MCF 10A (cell line): ENCODE measurements around the gene PRAMEF1. TPM values are rescaled to one million over a fixed set of nuclear protein-coding genes. Genes with fewer than 3 reads are reported as not detected.
"Not testable (repeated sequence)": the region's sequence is repeated elsewhere in the genome, so short reads cannot be mapped to it uniquely, and the experiment has no call there.

Experiments
- BruUV-seq: library from RNA; stranded (reverse); fragments of 400-500 nt; replicated peaks from 2 replicates; lab custom pipeline; 2021; lab: Mats Ljungman, UMichigan
- CTCF ChIA-PET: fragments of 300-600 bp; sonication (Branson Sonifier 250); formaldehyde crosslinking; extraction: SDS; loops from one replicate; lab custom pipeline; 2021; ENCODE audit warnings: antibody characterized with exemption, inconsistent platforms; lab: Yijun Ruan, JAX
- POLR2A ChIA-PET: fragments of 300-600, 350-650 bp; sonication (Branson Sonifier 250); formaldehyde crosslinking; extraction: SDS; loops from one replicate; lab custom pipeline; 2020; ENCODE audit warnings: antibody characterized with exemption, inconsistent platforms; lab: Yijun Ruan, JAX
- DNase-seq: peaks from one replicate; pipeline ENCODE4 v3.0.0-alpha.2; 2018; ENCODE audit not compliant: unreplicated experiment
- H3K27ac Mint-ChIP-seq: one replicate; pipeline ENCODE4 v1.8.0; 2022; ENCODE audit warnings: mild to moderate bottlenecking, low read depth, mixed read lengths; ENCODE audit not compliant: unreplicated experiment
- H3K27me3 Mint-ChIP-seq: one replicate; pipeline ENCODE4 v1.8.0; 2022; ENCODE audit warnings: mixed read lengths; ENCODE audit not compliant: insufficient read depth, unreplicated experiment
- H3K36me3 Mint-ChIP-seq: one replicate; pipeline ENCODE4 v1.8.0; 2022; ENCODE audit warnings: mild to moderate bottlenecking, moderate library complexity, mixed read lengths; ENCODE audit not compliant: insufficient read depth, unreplicated experiment
- H3K4me1 Mint-ChIP-seq: one replicate; pipeline ENCODE4 v1.8.0; 2022; ENCODE audit warnings: mixed read lengths; ENCODE audit not compliant: insufficient read depth, unreplicated experiment
- H3K4me3 Mint-ChIP-seq: one replicate; pipeline ENCODE4 v1.8.0; 2022; ENCODE audit warnings: mild to moderate bottlenecking, moderate library complexity, mixed read lengths; ENCODE audit not compliant: unreplicated experiment
- H3K9me3 Mint-ChIP-seq: one replicate; pipeline ENCODE4 v1.8.0; 2022; ENCODE audit warnings: mixed read lengths; ENCODE audit not compliant: unreplicated experiment
- intact Hi-C: fragments of 100-400 bp; cut with micrococcal nuclease; formaldehyde crosslinking; loops from 2 replicates; pipeline ENCODE4 v1.14.1; 2022
- total RNA-seq: library from RNA; stranded (reverse); gene quantifications from 2 replicates; pipeline ENCODE4 v1.2.3, GENCODE V29; 2022
- TF ChIP-seq, protein P1 (sequence below): fragments of 200-600 bp; IDR thresholded peaks from one replicate; pipeline ENCODE4 v1.8.0; 2022; ENCODE audit warnings: antibody characterized with exemption, mild to moderate bottlenecking; ENCODE audit not compliant: unreplicated experiment

The PRAMEF1 gene
- total RNA-seq, 1 experiment from 2014 or later = not detected

DNA sequence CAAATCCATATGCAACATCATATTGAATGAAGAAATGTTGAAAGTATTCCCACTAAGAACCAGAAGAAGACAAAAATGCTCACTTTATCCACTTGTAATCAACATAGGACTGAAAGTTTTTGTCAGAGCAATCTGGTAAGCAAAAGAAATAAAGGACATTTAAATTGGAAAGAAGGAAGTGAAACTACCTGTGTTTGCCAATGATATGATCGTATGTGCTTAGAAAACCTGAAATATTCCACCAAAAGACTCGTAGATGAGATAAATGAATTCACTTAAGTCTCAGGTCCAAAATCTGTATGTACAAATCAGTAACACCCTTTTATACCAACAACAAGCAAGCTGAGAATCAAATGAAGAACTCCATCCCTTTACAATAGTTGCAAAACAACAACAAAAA is 8.5 kb downstream of the PRAMEF1 start:
- no peak overlapping the region for H3K27ac Mint-ChIP-seq

DNA sequence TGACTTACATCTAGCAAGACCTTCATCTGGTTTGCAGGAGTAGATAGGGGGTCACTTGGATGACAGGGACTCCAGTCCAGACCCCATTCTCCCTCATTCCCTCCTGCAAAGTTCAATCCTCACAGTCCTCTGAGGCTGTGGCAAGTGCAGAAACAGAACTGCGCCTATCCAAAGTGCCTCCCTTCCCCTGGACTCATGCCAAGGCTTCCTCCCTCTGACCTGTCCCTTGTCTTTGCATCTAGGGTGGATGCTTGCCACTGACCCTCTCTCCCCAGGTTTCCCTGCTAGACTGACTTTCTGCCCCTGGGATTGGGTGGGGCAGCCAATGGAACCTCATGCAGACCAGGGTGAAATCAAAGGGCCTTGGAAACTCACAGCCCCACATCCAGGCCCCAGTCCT is 18.7 kb downstream of the PRAMEF1 start:
- ChIA-PET POLR2A (no interaction called here), CTCF (interaction anchor here (1.2 kb wide), 1 partner anchor 11 kb away, joined by 5 read pairs; no protein-coding TSS in a partner anchor)
- BruUV-seq = no TSS peak
- TF ChIP-seq, protein P1, sequence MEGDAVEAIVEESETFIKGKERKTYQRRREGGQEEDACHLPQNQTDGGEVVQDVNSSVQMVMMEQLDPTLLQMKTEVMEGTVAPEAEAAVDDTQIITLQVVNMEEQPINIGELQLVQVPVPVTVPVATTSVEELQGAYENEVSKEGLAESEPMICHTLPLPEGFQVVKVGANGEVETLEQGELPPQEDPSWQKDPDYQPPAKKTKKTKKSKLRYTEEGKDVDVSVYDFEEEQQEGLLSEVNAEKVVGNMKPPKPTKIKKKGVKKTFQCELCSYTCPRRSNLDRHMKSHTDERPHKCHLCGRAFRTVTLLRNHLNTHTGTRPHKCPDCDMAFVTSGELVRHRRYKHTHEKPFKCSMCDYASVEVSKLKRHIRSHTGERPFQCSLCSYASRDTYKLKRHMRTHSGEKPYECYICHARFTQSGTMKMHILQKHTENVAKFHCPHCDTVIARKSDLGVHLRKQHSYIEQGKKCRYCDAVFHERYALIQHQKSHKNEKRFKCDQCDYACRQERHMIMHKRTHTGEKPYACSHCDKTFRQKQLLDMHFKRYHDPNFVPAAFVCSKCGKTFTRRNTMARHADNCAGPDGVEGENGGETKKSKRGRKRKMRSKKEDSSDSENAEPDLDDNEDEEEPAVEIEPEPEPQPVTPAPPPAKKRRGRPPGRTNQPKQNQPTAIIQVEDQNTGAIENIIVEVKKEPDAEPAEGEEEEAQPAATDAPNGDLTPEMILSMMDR = no peak
- Mint-ChIP-seq H3K9me3 (peaks cover 5% of the 10 kb centered on the region), H3K4me3 (no peak overlapping the region), H3K4me1 (peaks cover 27% of the 10 kb centered on the region), H3K36me3 (no peaks in the 10 kb centered on the region), H3K27me3 (no peaks in the 10 kb centered on the region), H3K27ac (peak overlapping the region; percentile 85)
- intact Hi-C loops = no loop called here
- DNase-seq = no peak

More for the DNA sequence above, 8.5 kb downstream of the PRAMEF1 start:
- no peak overlapping the region for H3K4me3 Mint-ChIP-seq
- POLR2A ChIA-PET = no interaction called here
- intact Hi-C loops = no loop called here
- peaks cover 27% of the 10 kb centered on the region for H3K4me1 Mint-ChIP-seq
- BruUV-seq = no TSS peak
- H3K36me3 Mint-ChIP-seq = no peaks in the 10 kb centered on the region
- no peak for DNase-seq
- TF ChIP-seq, protein P1 = no peak
- no peaks in the 10 kb centered on the region for H3K27me3 Mint-ChIP-seq
- H3K9me3 Mint-ChIP-seq = peaks cover 4% of the 10 kb centered on the region
- CTCF ChIA-PET = interaction anchor here (0.6 kb wide), 1 partner anchor 26 kb away, joined by 5 read pairs; no protein-coding TSS in a partner anchor

DNA sequence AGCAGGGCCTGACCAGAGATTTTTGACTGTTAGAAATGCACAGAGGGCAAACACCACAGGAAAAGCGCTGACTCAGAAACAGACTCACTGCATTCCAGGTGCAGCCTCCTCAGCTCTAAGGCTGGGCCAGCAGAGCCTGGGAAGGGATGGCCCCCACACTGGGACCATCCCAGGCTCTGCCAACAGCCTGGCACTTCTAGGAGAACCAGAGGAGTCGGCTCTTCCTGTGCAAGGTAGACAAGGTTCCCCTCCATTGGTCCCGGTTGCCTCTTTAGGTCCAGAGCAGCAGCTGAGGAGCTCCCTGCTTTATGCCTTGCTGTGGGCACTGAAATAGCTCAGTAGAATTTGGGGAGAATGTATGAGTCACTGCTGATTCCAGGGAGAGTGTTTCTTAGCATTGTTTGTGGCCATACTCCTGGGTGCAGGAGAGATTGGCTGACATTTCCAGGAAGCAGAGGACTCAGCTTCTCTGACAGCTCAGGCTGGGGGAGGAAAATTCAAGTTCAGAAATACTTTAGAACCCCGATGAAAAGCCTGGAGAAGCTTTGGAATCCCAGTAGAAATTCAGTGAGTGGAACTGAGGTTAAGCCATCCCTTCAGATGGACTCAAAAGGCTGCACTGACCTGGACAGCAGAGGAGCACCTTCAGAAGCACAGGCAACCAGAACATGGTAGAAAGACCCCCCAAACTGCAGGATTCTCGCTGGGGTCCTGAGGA is 19.7 kb downstream of the PRAMEF1 start:
- ChIA-PET CTCF (interaction anchor here (0.7 to 1.2 kb wide), 2 partner anchors 12 to 678 kb away, joined by 3 to 5 read pairs; no protein-coding TSS in a partner anchor), POLR2A (interaction anchor here (0.6 kb wide), 1 partner anchor 840 kb away, joined by 4 read pairs; no protein-coding TSS in a partner anchor)
- no TSS peak for BruUV-seq
- intact Hi-C loops = no loop called here
- TF ChIP-seq, protein P1 = no peak
- peak; percentile 64 for DNase-seq
- H3K9me3 Mint-ChIP-seq = no peaks in the 10 kb centered on the region
- peak overlapping the region; percentile 85 for H3K27ac Mint-ChIP-seq
- H3K4me3 Mint-ChIP-seq = no peak overlapping the region
- H3K4me1 Mint-ChIP-seq = peaks cover 27% of the 10 kb centered on the region
- H3K27me3 Mint-ChIP-seq = no peaks in the 10 kb centered on the region
- no peaks in the 10 kb centered on the region for H3K36me3 Mint-ChIP-seq

DNA sequence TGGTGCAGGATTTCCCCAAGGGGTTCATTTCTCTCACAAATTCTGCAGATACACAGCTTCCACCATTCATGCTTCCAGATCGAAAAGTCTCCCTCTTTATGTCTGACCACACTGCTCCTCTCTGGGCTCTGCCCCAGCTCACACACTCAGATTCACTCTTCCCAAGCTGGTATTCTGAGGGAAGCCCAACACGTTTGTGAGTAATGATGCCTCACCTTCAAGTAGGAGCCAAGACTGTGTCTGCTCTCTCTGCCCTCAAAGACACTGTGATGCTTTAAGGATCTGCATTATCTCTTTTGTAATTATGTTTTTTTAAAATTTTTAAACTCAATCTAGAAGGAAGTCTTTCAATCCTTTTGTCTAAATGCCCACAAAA is 20.2 kb downstream of the PRAMEF1 start:
- Mint-ChIP-seq H3K4me1 (peaks cover 27% of the 10 kb centered on the region), H3K27me3 (no peaks in the 10 kb centered on the region), H3K9me3 (no peaks in the 10 kb centered on the region), H3K27ac (peak overlapping the region; percentile 13), H3K4me3 (no peak overlapping the region), H3K36me3 (no peaks in the 10 kb centered on the region)
- TF ChIP-seq, protein P1 = no peak
- no TSS peak for BruUV-seq
- POLR2A ChIA-PET = interaction anchor here (0.6 kb wide), 1 partner anchor 840 kb away, joined by 4 read pairs; no protein-coding TSS in a partner anchor
- intact Hi-C loops = no loop called here
- peak; percentile 38 for DNase-seq
- CTCF ChIA-PET = interaction anchor here (0.6 to 0.7 kb wide), 2 partner anchors 9 to 677 kb away, joined by 3 read pairs; no protein-coding TSS in a partner anchor

DNA sequence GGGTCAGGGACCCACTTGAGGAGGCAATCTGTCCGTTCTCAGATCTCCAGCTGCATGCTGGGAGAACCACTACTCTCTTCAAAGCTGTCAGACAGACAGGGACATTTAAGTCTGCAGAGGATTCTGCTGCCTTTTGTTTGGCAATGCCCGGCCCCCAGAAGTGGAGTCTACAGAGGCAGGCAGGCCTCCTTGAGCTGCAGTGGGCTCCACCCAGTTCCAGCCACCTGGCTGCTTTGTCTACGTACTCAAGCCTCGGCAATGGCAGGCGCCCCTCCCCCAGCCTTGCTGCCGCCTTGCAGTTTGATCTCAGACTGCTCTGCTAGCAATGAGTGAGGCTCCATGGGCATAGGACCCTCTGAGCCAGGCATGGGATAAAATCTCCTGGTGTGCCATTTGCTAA is 27.9 kb downstream of the PRAMEF1 start:
- BruUV-seq, CTCF ChIA-PET, H3K27me3 Mint-ChIP-seq: not testable (repeated sequence)

DNA sequence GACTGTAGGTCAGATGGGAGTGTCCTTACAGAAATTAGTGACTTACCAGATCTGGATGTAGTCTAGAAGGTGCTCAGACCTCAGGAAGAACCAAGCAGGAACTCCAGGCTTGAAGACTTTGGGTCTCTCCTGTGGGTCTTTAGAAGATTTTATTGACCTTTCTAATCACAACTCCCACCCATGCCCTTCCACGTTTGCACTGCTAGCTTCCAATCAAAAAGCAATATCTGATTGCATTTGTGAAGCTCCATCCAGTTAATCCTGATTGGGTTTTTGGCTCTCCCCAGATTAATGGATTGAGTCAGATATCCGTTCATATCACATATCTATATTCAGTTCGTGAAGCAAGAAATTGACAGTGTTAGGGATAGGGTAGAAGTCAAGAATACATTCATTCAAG is 40.1 kb downstream of the PRAMEF1 start, which contains the start of gene PRAMEF11:
Gene PRAMEF11 (minus strand): TSS at position 101 of the 400 bp plus-strand sequence. CDS start 2,621 bp downstream, outside the sequence.
- H3K4me1 Mint-ChIP-seq, H3K27me3 Mint-ChIP-seq, H3K9me3 Mint-ChIP-seq, intact Hi-C loops, POLR2A ChIA-PET, DNase-seq, H3K36me3 Mint-ChIP-seq, H3K27ac Mint-ChIP-seq, H3K4me3 Mint-ChIP-seq, BruUV-seq, CTCF ChIA-PET: not testable (repeated sequence)

More for the DNA sequence above, 27.9 kb downstream of the PRAMEF1 start:
- H3K4me3 Mint-ChIP-seq, H3K36me3 Mint-ChIP-seq, intact Hi-C loops, H3K9me3 Mint-ChIP-seq, DNase-seq, H3K4me1 Mint-ChIP-seq, POLR2A ChIA-PET, H3K27ac Mint-ChIP-seq: not testable (repeated sequence)
